Activated T-cell treated with anti-CD3 and anti-CD28 coated beads for 1 hour (primary cell): ENCODE measurements around the gene PSMA8.
"Not testable (repeated sequence)": the region's sequence is repeated elsewhere in the genome, so short reads cannot be mapped to it uniquely, and the experiment has no call there.

Experiments used
- DNase-seq: peaks from one replicate; pipeline ENCODE4 v3.0.0-alpha.2; 2020; ENCODE audit warnings: low read depth

PSMA8 gene

DNA sequence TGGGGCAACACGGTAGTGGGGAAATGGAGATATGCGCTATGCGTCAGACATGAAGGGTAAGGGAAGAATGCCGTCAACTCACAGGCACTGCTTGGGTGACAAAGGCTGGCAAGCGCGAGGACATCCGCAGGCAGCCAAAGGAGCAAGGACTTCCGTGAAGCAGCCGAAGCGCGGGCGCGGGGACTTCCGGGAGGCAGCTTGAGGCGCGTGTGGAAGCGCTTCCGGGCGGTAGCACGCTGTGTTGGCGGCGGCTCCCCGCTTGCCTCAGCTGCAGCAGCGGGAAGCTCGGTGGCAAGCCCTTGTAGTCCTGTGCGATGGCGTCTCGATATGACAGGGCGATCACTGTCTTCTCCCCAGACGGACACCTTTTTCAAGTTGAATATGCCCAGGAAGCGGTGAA is at the start of gene PSMA8:
Gene PSMA8, plus strand, starts transcription at position 218 of the 400 bp plus-strand sequence. Its CDS starts 97 bp downstream, at position 315.
- DNase-seq, result peak; percentile 19

DNA sequence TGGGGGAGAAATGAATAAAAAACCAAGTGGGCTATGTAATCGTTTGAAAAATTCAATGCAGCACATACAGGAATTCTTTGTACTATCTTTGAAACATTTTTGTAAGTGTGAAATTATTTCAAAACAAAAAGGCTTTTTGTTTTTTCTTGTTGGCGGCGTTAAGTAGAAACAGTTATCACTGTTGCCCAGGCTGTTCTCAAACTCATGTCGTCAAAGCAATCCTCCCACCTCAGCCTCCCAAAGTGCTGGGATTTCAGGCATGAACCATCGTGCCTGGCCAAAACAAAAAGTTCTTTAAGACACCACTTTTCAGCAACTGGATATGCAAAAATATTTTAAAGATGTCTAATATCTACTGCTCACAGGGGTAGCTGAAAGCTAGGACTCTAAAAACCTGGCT is 48.6 kb upstream of the PSMA8 start:
- DNase-seq, result no peak

DNA sequence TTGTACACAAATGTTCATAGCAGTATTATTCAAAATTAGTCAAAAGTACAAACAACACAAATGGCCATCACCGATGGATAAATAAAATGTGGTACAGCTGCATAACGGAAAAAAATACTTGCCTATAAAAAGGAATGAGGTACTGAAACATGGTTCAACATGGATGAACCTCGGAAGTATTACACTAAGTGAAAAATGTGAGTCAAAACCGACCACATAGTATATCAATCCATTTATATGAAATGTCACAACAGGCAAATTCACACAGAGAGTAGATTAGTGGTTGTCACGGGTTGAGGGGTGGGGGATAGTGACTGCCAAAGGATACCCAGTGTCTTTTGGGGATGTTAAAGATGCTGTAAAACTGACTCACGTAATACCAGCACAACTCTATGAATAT is 46.7 kb upstream of the PSMA8 start:
- no peak for DNase-seq

DNA sequence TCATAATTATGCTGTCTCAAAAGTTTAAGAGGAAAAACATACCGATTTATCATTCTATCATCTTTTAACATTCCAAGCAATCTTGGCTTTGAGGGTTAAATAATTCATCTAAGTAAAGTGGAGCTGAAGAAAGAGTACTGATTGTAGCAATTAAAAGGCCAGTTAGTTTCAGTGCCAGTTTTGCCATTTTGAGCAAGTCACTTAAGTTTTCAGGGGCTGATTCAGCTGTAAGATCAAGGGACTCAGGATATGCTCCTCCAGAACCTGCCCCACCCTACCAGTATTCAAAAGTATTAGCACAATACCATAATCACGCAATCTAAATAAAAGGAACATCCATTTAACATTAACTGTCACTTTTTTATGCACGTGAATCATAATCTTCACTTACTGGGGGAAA is 45.2 kb upstream of the PSMA8 start:
- no peak for DNase-seq

DNA sequence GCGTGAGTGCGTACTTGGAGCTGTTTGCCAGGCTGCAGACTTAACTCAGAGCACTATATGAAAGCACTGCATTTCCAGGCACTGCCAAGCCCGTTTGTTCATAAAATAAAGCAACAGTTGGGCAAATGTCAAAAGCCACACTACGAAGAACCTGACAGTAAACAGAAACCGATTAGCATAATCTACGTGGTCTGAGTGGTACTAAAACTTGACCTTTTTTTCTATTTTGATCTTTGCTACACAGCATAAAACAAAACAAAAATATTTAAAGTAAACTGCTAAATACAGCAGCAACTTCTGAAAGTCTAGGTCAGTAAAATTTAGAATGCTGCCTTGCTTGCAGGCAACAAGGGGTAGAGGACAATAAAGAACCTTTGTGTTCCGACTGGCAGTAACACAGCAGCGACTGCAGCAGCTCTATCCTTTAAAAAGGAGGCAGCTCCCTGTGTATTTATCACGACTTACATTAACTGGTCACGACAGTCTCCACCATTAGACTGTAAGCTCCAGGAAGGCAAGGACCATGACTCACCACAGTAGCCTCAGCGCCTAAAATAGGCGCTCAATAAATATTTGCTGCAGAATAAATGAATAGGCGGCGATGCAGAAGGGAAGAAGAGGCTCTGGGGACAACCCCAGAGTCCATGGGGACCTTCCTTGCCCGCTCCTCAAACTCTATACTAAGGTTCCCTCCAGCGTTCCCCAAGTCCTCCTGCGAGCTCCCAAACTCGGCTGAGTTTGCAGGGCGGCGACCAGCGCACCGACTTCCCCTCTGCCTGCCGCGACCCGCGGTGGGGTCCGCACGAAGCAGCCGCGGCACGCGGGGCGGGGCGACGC is 44.2 kb upstream of the PSMA8 start:
- DNase-seq, result no peak

DNA sequence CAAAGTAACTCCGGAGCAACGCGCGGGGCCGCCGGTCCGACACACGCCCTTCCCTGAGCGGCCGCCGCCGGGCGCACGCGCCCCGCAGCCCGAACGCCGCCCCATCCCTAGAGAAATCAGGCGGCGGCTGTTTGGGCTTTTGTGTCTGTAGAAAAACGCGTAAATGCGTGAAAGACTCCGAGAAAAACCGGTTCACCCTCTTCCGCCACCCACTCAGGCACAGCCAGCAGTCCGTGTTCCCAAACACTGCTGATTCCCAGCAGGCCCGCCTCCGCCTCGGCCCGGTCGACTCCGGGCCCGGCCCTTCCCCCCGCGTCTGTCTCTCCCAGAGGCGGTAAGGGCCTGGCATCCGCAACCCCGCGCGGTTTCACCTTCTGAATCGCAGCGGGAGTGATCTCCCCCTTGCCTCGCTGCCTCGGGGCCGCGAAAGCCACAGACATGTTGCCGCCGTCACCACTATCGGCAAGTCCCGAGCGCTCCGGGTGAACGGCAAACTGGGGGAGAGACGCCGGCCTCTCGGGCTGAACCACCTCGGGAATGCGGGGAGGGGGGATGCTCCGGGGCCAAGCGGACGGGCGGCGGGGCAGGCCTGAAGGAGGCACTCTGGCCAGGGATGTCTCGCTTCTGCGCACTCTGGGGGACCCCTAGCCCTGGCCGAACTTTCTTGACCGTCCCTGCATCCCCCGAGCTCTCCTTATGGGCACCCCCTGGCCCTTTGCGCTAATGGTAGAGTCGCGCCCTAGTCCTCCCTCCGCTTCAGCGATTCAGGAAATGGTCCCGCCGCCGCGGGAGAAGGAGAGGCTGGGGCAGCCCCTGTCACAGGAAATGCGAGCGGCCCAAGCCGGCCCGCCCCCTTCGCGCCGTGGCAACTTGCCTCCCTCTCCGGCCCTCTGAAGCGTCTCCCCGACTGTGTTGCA is 43.3 kb upstream of the PSMA8 start, which contains the start of gene SS18:
Gene SS18, minus strand, starts transcription at position 484 of the 917 bp plus-strand sequence. Its CDS starts 44 bp downstream, at position 440.
- DNase-seq, result peak; percentile 83

DNA sequence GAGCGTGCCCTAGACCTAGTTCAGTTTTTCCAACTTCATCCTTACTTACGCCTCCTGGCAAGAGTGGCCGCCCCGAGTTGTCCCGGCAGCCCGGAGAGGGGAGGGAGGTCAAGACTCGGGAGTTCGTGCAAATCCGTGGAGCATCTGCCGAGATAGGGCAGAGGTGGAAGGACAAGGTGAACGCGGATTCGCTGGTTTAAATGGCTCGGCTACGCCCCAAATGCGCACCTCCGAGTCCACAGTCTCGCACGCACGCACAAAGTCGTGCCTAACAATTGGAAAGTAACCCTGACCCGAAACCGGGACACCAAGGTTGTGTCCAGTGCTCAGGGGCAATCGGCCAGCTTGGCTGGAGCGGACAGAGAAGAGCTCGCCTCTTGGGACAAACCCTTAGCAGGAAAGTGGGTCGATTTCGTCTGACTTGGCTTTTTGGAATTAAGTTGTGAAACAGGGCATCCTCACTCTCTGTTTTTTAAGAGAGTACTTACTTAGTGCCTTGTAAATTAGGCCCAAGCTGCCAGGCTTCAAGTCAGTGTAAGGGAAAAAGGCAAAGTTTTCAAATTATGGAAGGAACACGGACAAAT is 42.5 kb upstream of the PSMA8 start:
- DNase-seq, result no peak

DNA sequence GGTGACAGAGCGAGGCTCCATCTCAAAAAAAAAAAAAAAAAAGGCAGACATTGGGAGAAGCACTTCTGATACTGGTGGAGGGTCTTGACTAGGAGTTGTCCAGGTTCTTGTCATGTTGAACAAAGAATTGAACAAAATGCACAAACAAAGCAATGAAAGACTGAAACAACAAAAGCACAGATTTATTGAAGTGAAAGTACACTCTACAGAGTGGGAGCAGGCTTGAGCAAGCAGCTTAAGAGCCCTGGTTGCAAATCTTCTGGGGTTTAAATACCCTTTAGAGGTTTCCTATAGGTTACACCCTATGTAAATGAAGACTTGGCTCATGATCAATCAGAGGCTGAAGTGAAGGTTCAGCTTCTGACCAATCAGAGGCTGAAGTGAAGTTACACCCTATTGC is 36.8 kb upstream of the PSMA8 start:
- DNase-seq, result no peak

DNA sequence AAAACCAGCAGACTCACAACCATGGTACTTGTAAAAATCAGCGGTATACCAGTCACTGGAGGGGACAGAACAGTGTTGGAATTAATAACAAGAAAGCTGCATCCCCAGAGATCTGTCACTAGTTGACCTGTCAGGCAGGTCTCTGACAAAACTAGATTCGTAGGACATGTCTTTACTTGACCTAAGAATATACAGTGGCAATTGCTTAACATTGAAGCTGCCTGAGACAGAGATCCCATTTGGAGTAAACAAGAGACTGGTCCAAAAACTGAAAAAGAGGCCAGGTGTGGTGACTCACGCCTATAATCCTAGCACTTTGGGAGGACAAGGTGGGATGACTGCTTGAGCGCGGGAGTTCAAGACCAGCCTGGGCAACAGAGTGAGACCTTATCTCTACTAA is 36.1 kb upstream of the PSMA8 start:
- no peak for DNase-seq

DNA sequence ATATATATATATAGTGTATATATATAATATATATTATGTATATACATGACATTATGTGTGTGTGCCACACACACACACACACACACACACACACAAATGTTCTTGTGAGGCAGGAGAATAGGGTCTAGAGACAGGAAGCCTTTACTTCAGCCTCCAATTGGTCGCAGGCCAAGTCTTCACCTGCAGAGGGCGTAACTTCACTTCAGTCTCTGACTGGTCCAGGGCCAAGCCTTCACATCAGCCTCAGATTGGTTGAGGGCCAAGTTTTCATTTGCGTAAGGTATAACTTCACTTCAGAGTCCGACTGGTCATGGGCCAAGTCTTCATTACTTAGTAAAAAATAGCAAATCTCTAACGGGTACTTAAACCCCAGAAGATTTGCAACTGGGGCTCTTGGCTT is 30.1 kb upstream of the PSMA8 start:
- DNase-seq, result peak; percentile 7

DNA sequence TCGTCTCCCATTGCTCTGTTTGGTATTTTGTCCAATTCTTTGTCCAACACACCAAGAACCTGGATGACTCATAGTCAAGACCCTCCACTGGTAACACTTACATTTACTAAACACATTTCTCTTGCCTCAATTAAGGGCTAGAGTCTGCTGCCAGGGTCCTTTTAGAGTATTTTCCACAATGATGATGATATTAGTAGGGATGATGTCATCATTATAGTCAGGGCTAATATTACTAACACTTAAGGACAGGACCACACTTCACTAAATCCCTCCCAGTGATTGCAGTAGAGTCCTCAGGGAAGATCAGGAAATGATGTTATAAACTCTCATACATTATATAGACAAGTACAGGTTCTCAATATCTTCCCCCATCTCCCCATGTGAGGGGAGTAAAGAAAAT is 29.6 kb upstream of the PSMA8 start:
- DNase-seq, result no peak

DNA sequence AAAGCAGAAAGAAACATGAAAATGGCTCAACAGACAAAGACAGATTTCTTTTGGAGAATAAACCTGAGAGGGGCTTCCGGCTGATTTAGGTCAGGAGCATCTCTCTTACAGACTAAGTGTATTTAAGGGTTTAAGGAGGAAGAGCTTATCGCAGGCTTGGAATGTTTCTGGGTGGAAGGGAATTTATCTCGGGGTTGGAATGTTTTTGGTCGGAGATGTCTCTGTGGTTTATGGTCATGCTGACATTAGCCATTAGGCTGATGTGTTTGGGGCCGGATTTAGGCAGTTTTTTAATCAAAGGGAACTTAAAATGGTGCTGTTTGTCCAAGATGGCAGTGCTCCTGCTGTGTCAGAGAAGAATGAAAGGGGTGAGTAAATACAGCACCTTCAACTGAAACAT is 14.4 kb upstream of the PSMA8 start:
- DNase-seq, result no peak

DNA sequence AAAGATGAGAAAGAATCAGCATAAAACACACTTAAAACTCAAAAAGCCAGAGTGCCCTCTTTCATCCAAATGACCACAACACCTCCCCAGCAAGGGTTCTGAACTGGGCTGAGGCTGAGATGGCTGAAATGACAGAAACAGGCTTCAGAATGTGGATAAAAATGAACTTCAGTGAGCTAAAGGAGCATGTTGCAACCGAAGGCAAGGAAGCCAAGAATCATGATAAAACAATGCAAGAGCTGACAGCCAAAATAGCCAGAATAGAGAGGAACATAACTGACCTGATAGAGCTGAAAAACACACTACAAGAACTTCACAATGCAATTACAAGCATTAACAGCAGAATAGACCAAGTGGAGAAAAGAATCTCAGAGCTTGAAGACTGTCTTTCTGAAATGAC is 12.2 kb upstream of the PSMA8 start:
- DNase-seq, result no peak

DNA sequence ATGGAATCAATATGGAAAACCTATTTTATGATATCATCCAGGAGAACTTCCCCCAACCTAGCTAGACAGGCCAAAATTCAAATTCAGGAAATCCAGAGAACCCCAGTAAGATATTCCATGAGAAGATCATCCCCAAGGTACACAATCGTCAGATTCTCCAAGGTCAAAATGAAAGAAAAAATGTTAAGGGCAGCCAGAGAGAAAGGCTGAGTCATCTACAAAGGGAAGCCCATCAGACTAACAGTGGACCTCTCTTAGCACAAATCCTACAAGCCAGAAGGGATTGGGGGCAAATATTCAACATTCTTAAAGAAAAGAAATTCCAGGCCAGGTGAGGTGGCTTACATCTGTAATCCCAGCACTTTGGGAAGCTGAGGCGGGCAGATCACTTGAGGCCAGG is 11.7 kb upstream of the PSMA8 start:
- DNase-seq, result not testable (repeated sequence)

DNA sequence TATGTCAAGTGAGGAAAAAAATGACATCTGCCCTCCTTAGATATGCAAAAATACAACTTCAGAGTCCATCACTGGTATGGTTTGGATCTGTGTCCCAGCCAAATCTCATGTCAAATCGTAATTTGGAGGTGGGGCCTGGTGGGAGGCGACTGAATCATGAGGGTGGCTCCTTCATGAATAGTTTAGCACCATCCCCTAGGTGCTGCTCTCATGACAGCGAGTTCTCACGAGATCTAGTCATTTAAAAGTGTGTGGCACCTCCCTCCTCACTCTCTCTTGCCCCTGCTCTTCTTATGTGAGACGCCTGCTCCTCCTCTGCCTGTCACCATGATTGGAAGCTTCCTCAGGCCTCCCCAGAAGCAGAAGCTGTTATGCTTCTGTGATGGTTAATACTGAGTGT is 5.9 kb upstream of the PSMA8 start:
- DNase-seq, result no peak

DNA sequence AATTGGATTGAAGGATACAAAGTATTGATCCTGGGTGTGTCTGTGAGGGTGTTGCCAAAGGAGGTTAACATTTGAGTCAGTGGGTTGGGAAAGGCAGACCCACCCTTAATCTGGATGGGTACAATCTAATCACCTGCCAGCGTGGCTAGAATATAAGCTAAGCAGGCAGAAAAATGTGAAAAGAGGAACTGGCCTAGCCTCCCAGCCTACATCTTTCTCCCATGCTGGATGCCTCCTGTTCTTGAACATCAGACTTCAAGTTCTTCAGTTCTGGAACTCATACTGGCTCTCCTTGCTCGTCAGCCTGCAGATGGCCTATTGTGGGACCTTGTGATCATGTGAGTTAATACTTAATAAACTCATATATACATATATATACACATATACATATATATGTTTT is 5.5 kb upstream of the PSMA8 start:
- not testable (repeated sequence) for DNase-seq

DNA sequence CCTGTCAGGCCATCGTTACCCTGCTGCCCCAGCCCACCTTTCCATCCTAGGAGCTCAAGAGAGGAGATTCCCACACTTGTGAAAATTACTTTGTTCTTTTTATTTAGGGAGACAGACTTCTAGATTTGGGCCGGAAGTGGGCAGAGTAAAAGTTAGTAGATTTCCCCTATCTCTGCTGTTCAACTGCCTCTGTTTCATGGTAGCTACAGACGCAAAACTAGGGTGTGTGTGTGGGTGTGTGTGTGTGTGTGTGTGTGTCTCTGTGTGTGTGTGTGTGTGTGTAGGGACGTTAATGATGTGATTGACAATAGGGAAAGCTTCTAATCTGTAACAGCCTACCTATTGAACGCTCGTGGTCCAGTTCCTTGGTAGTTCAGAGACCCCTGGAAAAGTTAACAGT is 438 bp downstream of the PSMA8 start:
- DNase-seq, result no peak

DNA sequence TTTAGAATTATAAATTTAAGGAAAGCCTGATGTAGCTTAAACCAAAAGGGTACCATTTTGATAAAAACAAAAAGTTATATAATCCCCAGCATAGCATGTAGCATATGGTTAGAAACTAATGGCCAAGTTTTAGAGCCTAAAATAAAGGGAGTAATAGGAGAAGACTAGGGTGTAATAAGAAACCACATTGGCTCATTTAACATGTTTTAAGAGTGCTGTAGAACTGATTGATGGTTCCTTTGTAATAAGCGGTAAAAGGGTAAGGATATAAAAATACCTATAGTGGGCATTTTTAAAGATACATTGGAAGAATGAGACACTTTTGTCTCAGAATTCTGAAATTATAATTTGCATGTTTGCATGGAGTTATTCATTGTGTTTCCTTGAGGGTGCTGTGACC is 1.9 kb downstream of the PSMA8 start:
- DNase-seq, result no peak

DNA sequence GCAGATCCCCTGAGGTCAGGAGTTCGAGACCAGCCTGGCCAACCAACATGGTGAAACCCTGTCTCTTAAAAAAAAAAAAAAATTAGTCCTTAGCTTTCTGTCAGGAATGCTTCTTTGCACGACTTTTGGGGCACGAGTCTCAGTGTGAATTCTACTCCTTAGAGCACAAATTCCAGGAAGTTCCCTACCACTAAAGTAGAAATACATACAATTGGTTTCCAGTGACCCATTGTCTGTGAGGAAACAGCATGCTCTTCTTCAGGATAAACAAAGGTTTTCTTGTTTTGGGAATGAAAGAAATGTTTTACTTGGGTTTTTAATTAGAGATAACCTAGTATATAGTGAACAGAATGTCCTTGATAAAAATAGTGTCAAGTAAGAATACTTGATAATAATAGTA is 23.7 kb downstream of the PSMA8 start:
- no peak for DNase-seq

DNA sequence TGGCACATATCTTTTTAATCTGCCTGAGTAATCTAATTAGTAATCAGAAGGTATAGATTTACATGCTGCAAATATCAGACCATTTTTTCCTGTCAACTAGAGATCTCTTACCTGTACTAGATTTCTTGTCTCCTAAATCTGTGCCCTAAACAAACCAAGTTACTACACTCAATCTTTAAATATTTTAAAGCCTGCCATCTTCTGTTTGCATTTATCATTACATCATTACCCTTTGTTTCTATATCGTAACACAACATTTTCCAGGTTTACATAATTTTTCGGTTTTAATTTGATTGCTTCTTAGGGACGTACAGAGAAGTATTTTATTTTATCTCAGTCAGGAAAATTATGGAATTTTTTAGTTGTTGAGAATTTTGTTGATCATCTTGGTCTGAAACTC is 25.7 kb downstream of the PSMA8 start:
- DNase-seq, result no peak

DNA sequence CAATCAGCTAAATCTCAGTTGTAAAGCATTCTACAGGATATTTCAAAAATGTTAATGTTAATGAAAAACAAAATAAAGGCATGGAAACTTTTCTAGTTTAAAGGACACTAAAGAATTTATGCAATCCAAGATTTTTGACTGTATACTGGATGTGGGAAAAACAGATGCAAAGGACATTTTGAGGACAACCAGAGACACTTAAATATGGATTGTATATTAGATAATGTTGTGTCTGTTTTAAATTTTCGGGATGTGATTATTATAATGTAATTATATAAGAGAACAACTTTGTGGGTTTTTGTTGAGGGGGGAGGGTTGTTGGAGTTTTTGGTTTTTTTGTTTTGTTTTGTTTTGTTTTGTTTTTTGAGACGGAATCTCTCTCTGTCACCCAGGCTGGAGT is 30.9 kb downstream of the PSMA8 start:
- DNase-seq, result no peak

DNA sequence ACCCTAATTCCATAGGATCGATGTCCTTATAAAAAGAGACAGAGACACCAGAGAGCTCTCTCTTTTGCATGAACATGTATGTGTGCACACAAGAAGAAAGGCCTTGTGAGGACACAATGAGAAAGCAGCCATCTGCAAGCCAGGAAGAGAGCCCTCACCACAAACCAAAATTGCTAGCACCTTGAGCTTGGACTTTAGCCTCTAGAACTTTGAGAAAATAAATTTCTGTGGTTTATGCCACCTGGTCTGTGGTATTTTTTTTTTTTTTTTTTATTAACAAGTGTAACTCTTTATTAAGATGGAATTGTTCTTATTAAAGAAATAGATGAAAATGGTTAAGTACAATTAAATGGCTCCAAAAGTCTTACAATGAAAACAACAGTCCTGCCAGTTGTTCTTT is 33.9 kb downstream of the PSMA8 start:
- not testable (repeated sequence) for DNase-seq

DNA sequence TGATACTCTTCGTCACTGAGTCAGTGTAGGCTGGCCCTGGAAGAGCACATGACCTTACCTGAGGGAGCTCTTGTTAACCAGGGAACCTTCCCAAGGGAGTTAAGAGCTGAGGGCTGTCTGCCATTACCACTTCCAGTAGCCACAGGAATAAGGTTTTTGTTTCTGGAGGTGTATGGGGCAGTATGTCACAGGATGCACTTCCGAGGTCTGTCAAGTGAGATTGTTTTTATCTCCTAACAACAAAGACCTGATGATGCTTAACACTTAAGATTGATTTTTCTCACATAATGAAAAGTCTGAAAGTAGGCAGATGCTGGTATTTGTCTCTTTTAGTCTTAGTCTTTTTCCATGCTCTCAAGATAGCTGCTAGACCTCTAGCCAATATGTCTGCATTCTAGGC is 41.8 kb downstream of the PSMA8 start:
- no peak for DNase-seq
